Measurements from ENCODE around the gene TAF1.

- TF ChIP-seq CTCF (IDR thresholded peaks at IDR 0.05), result no peak
- no peak for TF ChIP-seq POLR2A (IDR thresholded peaks at IDR 0.05)
These were observed 27.8 kb downstream of the TAF1 start for GRCh38 chrX:71393919-71394318.
